ENCODE data around the gene KRTAP2-1.
"Not testable (repeated sequence)": the region's sequence is repeated elsewhere in the genome, so short reads cannot be mapped to it uniquely, and the experiment has no call there.

Gene KRTAP2-1

GRCh38 chr17:41055130-41055529, 8.0 kb upstream of the KRTAP2-1 start, which contains the start of gene KRTAP2-2:
KRTAP2-2 (minus strand) TSS chr17:41055230; CDS start chr17:41055211, 19 bp downstream.
- not testable (repeated sequence) for H3K9me3 ChIP-seq (replicated peaks in 1 of 2; ENCODE audit: control insufficient read depth in 2 of 2, insufficient read depth in 1 of 2, low read depth in 1 of 2, low read length in 2 of 2); H3K18ac ChIP-seq (ENCODE audit: low read length); H3K79me1 ChIP-seq (ENCODE audit: low read depth, low read length); H3K27me3 ChIP-seq (ENCODE audit: control insufficient read depth in 3 of 3, insufficient read depth in 3 of 3, low read depth in 1 of 3, low read length in 3 of 3); H3K4me1 ChIP-seq (ENCODE audit: control insufficient read depth in 2 of 2, insufficient read depth in 1 of 2, low read depth in 1 of 2, low read length in 2 of 2); H4K91ac ChIP-seq (ENCODE audit: low read depth, low read length, poor library complexity); DNase-seq (ENCODE audit: low spot score); H3K4ac ChIP-seq (ENCODE audit: low read length); H2BK5ac ChIP-seq (ENCODE audit: low read length); H3K23ac ChIP-seq (ENCODE audit: low read depth, low read length, poor library complexity); H3K36me3 ChIP-seq (replicated peaks in 1 of 2; ENCODE audit: control insufficient read depth in 2 of 2, insufficient read depth in 2 of 2, low read length in 2 of 2); H2BK12ac ChIP-seq (ENCODE audit: low read length); H3K9ac ChIP-seq (ENCODE audit: low read depth, low read length, poor library complexity); H2AFZ ChIP-seq (ENCODE audit: low read length); H2AK5ac ChIP-seq (ENCODE audit: low read depth, low read length); H4K8ac ChIP-seq (ENCODE audit: low read depth, low read length); H2BK15ac ChIP-seq (ENCODE audit: low read length); H3K14ac ChIP-seq (ENCODE audit: low read length); H3K4me3 ChIP-seq (ENCODE audit: low read length in 2 of 2); H2BK120ac ChIP-seq (ENCODE audit: low read depth, low read length); H3K4me2 ChIP-seq (ENCODE audit: insufficient read depth, low read length, poor library complexity, severe bottlenecking); H3K27ac ChIP-seq (replicated peaks; ENCODE audit: low read length)
- no CpG with 5 or more reads among the region's 6 CpGs for WGBS, 2 donors (ENCODE audit: extremely low coverage in 2 of 2, insufficient read length in 2 of 2, insufficient replicate concordance in 1 of 2)

DNA sequence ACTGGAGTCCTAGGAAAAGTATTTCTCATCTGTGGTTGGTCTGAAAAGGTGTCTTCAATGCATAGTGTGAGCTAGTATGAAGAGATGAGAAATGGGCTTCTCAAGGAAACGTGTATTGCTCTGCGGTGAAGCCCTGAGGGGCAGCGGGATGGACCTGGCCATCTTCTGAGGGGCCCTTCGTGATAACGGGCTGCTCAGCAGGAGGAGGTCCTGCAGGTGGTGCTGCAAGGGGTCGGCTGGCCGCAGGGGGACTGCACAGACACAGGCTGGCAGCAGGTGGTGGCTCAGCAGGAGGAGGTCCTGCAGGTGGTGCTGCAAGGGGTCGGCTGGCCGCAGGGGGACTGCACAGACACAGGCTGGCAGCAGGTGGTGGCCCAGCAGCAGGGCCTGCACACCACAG, 7.4 kb upstream of the KRTAP2-1 start:
- not testable (repeated sequence) for H2BK15ac ChIP-seq (ENCODE audit: low read length); H3K9me3 ChIP-seq (replicated peaks in 1 of 2; ENCODE audit: control insufficient read depth in 2 of 2, insufficient read depth in 1 of 2, low read depth in 1 of 2, low read length in 2 of 2); H3K27ac ChIP-seq (replicated peaks; ENCODE audit: low read length); H3K23ac ChIP-seq (ENCODE audit: low read depth, low read length, poor library complexity); H4K8ac ChIP-seq (ENCODE audit: low read depth, low read length); H3K14ac ChIP-seq (ENCODE audit: low read length); H3K36me3 ChIP-seq (replicated peaks in 1 of 2; ENCODE audit: control insufficient read depth in 2 of 2, insufficient read depth in 2 of 2, low read length in 2 of 2); H3K9ac ChIP-seq (ENCODE audit: low read depth, low read length, poor library complexity); H4K91ac ChIP-seq (ENCODE audit: low read depth, low read length, poor library complexity); H3K79me1 ChIP-seq (ENCODE audit: low read depth, low read length); H3K4ac ChIP-seq (ENCODE audit: low read length); H2BK12ac ChIP-seq (ENCODE audit: low read length); H2AK5ac ChIP-seq (ENCODE audit: low read depth, low read length); H2BK120ac ChIP-seq (ENCODE audit: low read depth, low read length); H3K4me1 ChIP-seq (ENCODE audit: control insufficient read depth in 2 of 2, insufficient read depth in 1 of 2, low read depth in 1 of 2, low read length in 2 of 2); H2BK5ac ChIP-seq (ENCODE audit: low read length); H3K18ac ChIP-seq (ENCODE audit: low read length); H2AFZ ChIP-seq (ENCODE audit: low read length); H3K4me3 ChIP-seq (ENCODE audit: low read length in 2 of 2); H3K4me2 ChIP-seq (ENCODE audit: insufficient read depth, low read length, poor library complexity, severe bottlenecking); DNase-seq (ENCODE audit: low spot score); H3K27me3 ChIP-seq (ENCODE audit: control insufficient read depth in 3 of 3, insufficient read depth in 3 of 3, low read depth in 1 of 3, low read length in 3 of 3)
- WGBS, 2 donors (ENCODE audit: extremely low coverage in 2 of 2, insufficient read length in 2 of 2, insufficient replicate concordance in 1 of 2), result no CpG with 5 or more reads among the region's 9 CpGs

DNA sequence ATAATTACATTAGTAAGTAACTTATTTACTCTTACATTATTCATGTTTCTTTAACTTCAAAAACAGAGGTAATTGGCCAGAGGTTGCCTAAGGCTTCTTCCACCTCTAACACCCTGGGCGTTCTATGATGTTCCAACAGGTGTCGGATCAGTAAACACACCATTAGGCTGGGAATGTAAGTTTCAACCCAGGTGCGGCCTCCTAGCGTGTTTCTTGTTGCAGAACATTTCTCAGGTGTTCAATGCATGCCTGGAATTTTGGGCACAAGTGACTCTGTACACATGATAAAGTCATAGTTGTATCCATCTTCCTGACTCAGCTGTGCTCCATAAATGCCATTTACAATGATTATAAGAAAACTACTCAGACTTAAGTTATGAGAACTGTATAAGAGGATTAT, 6.9 kb upstream of the KRTAP2-1 start:
- H3K14ac ChIP-seq (ENCODE audit: low read length), result no peak overlapping the region

GRCh38 chr17:41052566-41052965, 5.5 kb upstream of the KRTAP2-1 start:
- no peak overlapping the region for H2AK5ac ChIP-seq (ENCODE audit: low read depth, low read length)

More for the DNA sequence above, 6.9 kb upstream of the KRTAP2-1 start:
- H2BK5ac ChIP-seq (ENCODE audit: low read length), result no peak overlapping the region
- peaks cover 0 to 2% of the 10 kb centered on the region in 2 donors for H3K9me3 ChIP-seq (replicated peaks in 1 of 2; ENCODE audit: control insufficient read depth in 2 of 2, insufficient read depth in 1 of 2, low read depth in 1 of 2, low read length in 2 of 2)
- no peaks in the 10 kb centered on the region for H3K27me3 ChIP-seq (ENCODE audit: control insufficient read depth in 3 of 3, insufficient read depth in 3 of 3, low read depth in 1 of 3, low read length in 3 of 3)
- no peaks in the 10 kb centered on the region for H3K4me1 ChIP-seq (ENCODE audit: control insufficient read depth in 2 of 2, insufficient read depth in 1 of 2, low read depth in 1 of 2, low read length in 2 of 2)
- no peak overlapping the region for H2BK15ac ChIP-seq (ENCODE audit: low read length)
- no peak overlapping the region for H3K4me2 ChIP-seq (ENCODE audit: insufficient read depth, low read length, poor library complexity, severe bottlenecking)
- H3K79me1 ChIP-seq (ENCODE audit: low read depth, low read length), result no peaks in the 10 kb centered on the region
- H4K8ac ChIP-seq (ENCODE audit: low read depth, low read length), result no peak overlapping the region
- no peak overlapping the region for H2AFZ ChIP-seq (ENCODE audit: low read length)
- no peak overlapping the region for H4K91ac ChIP-seq (ENCODE audit: low read depth, low read length, poor library complexity)
- no peak overlapping the region for H3K4ac ChIP-seq (ENCODE audit: low read length)
- no peaks in the 10 kb centered on the region for H3K36me3 ChIP-seq (replicated peaks in 1 of 2; ENCODE audit: control insufficient read depth in 2 of 2, insufficient read depth in 2 of 2, low read length in 2 of 2)
- H3K27ac ChIP-seq (replicated peaks; ENCODE audit: low read length), result no peak overlapping the region
- H3K18ac ChIP-seq (ENCODE audit: low read length), result no peak overlapping the region
- WGBS, 2 donors (ENCODE audit: extremely low coverage in 2 of 2, insufficient read length in 2 of 2, insufficient replicate concordance in 1 of 2), result no CpG with 5 or more reads among the region's 4 CpGs
- DNase-seq (ENCODE audit: low spot score), result no peak
- no peak overlapping the region for H3K23ac ChIP-seq (ENCODE audit: low read depth, low read length, poor library complexity)
- H2BK12ac ChIP-seq (ENCODE audit: low read length), result no peak overlapping the region
- H2BK120ac ChIP-seq (ENCODE audit: low read depth, low read length), result no peak overlapping the region
- H2AK5ac ChIP-seq (ENCODE audit: low read depth, low read length), result no peak overlapping the region
- no peak overlapping the region for H3K9ac ChIP-seq (ENCODE audit: low read depth, low read length, poor library complexity)
- no peak overlapping the region for H3K4me3 ChIP-seq (ENCODE audit: low read length in 2 of 2)

More at GRCh38 chr17:41052566-41052965, 5.5 kb upstream of the KRTAP2-1 start:
- H3K4ac ChIP-seq (ENCODE audit: low read length), result no peak overlapping the region
- DNase-seq (ENCODE audit: low spot score), result no peak
- H3K9me3 ChIP-seq (replicated peaks in 1 of 2; ENCODE audit: control insufficient read depth in 2 of 2, insufficient read depth in 1 of 2, low read depth in 1 of 2, low read length in 2 of 2), result peaks cover 0 to 2% of the 10 kb centered on the region in 2 donors
- no peak overlapping the region for H3K23ac ChIP-seq (ENCODE audit: low read depth, low read length, poor library complexity)
- no peak overlapping the region for H2AFZ ChIP-seq (ENCODE audit: low read length)
- H2BK120ac ChIP-seq (ENCODE audit: low read depth, low read length), result no peak overlapping the region
- no peak overlapping the region for H3K14ac ChIP-seq (ENCODE audit: low read length)
- H4K91ac ChIP-seq (ENCODE audit: low read depth, low read length, poor library complexity), result no peak overlapping the region
- no peak overlapping the region for H3K27ac ChIP-seq (replicated peaks; ENCODE audit: low read length)
- H3K9ac ChIP-seq (ENCODE audit: low read depth, low read length, poor library complexity), result no peak overlapping the region
- H4K8ac ChIP-seq (ENCODE audit: low read depth, low read length), result no peak overlapping the region
- no peaks in the 10 kb centered on the region for H3K79me1 ChIP-seq (ENCODE audit: low read depth, low read length)
- H3K4me3 ChIP-seq (ENCODE audit: low read length in 2 of 2), result no peak overlapping the region
- H2BK12ac ChIP-seq (ENCODE audit: low read length), result no peak overlapping the region
- no peaks in the 10 kb centered on the region for H3K27me3 ChIP-seq (ENCODE audit: control insufficient read depth in 3 of 3, insufficient read depth in 3 of 3, low read depth in 1 of 3, low read length in 3 of 3)
- H2BK15ac ChIP-seq (ENCODE audit: low read length), result no peak overlapping the region
- H3K36me3 ChIP-seq (replicated peaks in 1 of 2; ENCODE audit: control insufficient read depth in 2 of 2, insufficient read depth in 2 of 2, low read length in 2 of 2), result no peaks in the 10 kb centered on the region
- H2BK5ac ChIP-seq (ENCODE audit: low read length), result no peak overlapping the region
- no peak overlapping the region for H3K18ac ChIP-seq (ENCODE audit: low read length)
- no peaks in the 10 kb centered on the region for H3K4me1 ChIP-seq (ENCODE audit: control insufficient read depth in 2 of 2, insufficient read depth in 1 of 2, low read depth in 1 of 2, low read length in 2 of 2)
- no peak overlapping the region for H3K4me2 ChIP-seq (ENCODE audit: insufficient read depth, low read length, poor library complexity, severe bottlenecking)

All from neuronal stem cell (in vitro differentiated cells).